ENCODE results near the gene LPP. TPM values are rescaled to one million over a fixed set of nuclear protein-coding genes. Genes with fewer than 3 reads are reported as not detected.
A peak's percentile ranks its signal among the peaks of the same experiment; 100 is the strongest.

LPP gene
- total RNA-seq, 3 donors from 2014 or later (not counting 1 experiment from before 2014, with no cell fraction given): 137 to 163 (median 149) TPM

DNA sequence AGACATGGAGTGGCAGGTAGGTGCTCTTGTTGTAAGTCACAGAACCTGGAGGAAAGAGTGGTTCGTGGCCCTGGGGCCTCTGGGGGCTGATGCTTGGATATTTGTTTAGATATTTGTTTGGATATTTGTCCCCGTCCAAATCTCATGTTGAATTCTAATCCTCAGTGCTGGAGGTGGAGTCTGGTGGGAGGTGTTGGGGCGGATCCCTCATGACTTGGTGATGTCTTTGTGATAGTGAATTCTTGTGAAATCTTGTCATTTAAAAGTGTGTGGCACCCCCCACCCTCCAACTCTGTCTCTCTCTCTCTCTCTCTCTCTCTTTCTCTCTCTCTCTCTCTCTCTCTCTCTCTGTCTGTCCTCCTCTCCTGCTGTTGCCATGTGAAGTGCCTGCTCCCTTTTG lies 122.4 kb downstream of the LPP start:
- Mint-ChIP-seq H3K4me1 (peaks cover 28 to 37% of the 10 kb centered on the region in 2 donors), H3K9me3 (no peaks in the 10 kb centered on the region), H3K36me3 (no peaks in the 10 kb centered on the region), H3K4me3 (no peak overlapping the region), H3K27ac (peak overlapping the region in 1 of 2 donors; percentile 33), H3K27me3 (ENCODE audit: low read depth in 2 of 2) (no peaks in the 10 kb centered on the region)
- Histone ChIP-seq H3K27ac (ENCODE audit: low read length) (no peak overlapping the region), H3K9me3 (ENCODE audit: control insufficient read depth, insufficient read depth, low read length) (no peaks in the 10 kb centered on the region), H3K27me3 (ENCODE audit: control insufficient read depth, insufficient read depth, low read length) (no peaks in the 10 kb centered on the region), H3K36me3 (ENCODE audit: control insufficient read depth, insufficient read depth, low read length) (no peaks in the 10 kb centered on the region), H3K4me3 (ENCODE audit: low read length) (no peak overlapping the region), H3K4me1 (ENCODE audit: control insufficient read depth, insufficient read depth, low read length) (no peaks in the 10 kb centered on the region)
- 100% methylated on average over 2 of the region's 3 CpGs for WGBS (ENCODE audit: insufficient coverage)
- no peak for ATAC-seq
- DNase-seq: no peak
- intact Hi-C loops (cut with micrococcal nuclease): no loop called here
- TF ChIP-seq, protein P1, sequence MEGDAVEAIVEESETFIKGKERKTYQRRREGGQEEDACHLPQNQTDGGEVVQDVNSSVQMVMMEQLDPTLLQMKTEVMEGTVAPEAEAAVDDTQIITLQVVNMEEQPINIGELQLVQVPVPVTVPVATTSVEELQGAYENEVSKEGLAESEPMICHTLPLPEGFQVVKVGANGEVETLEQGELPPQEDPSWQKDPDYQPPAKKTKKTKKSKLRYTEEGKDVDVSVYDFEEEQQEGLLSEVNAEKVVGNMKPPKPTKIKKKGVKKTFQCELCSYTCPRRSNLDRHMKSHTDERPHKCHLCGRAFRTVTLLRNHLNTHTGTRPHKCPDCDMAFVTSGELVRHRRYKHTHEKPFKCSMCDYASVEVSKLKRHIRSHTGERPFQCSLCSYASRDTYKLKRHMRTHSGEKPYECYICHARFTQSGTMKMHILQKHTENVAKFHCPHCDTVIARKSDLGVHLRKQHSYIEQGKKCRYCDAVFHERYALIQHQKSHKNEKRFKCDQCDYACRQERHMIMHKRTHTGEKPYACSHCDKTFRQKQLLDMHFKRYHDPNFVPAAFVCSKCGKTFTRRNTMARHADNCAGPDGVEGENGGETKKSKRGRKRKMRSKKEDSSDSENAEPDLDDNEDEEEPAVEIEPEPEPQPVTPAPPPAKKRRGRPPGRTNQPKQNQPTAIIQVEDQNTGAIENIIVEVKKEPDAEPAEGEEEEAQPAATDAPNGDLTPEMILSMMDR (IDR thresholded peaks at IDR 0.05): no peak

GRCh38 chr3:188278717-188279324 lies 124.9 kb downstream of the LPP start:
- no peaks in the 10 kb centered on the region for H3K27me3 ChIP-seq (ENCODE audit: control insufficient read depth, insufficient read depth, low read length)
- ATAC-seq (no peak), DNase-seq (no peak)
- intact Hi-C loops (cut with micrococcal nuclease): no loop called here
- 81% methylated on average over 6 of the region's 6 CpGs for WGBS (ENCODE audit: insufficient coverage)
- no peaks in the 10 kb centered on the region for H3K27me3 Mint-ChIP-seq (ENCODE audit: low read depth in 2 of 2)
- no peak overlapping the region for H3K27ac ChIP-seq (ENCODE audit: low read length)
- H3K4me1 Mint-ChIP-seq: peaks cover 14 to 32% of the 10 kb centered on the region in 2 donors
- H3K4me1 ChIP-seq (ENCODE audit: control insufficient read depth, insufficient read depth, low read length): no peaks in the 10 kb centered on the region
- peak overlapping the region in 1 of 2 donors; percentile 20 for H3K27ac Mint-ChIP-seq
- H3K9me3 ChIP-seq (ENCODE audit: control insufficient read depth, insufficient read depth, low read length): no peaks in the 10 kb centered on the region
- H3K36me3 ChIP-seq (ENCODE audit: control insufficient read depth, insufficient read depth, low read length): no peaks in the 10 kb centered on the region
- no peaks in the 10 kb centered on the region for H3K36me3 Mint-ChIP-seq
- TF ChIP-seq, protein P1 (IDR thresholded peaks at IDR 0.05): no peak
- no peak overlapping the region for H3K4me3 ChIP-seq (ENCODE audit: low read length)
- no peaks in the 10 kb centered on the region for H3K9me3 Mint-ChIP-seq
- H3K4me3 Mint-ChIP-seq: no peak overlapping the region

DNA sequence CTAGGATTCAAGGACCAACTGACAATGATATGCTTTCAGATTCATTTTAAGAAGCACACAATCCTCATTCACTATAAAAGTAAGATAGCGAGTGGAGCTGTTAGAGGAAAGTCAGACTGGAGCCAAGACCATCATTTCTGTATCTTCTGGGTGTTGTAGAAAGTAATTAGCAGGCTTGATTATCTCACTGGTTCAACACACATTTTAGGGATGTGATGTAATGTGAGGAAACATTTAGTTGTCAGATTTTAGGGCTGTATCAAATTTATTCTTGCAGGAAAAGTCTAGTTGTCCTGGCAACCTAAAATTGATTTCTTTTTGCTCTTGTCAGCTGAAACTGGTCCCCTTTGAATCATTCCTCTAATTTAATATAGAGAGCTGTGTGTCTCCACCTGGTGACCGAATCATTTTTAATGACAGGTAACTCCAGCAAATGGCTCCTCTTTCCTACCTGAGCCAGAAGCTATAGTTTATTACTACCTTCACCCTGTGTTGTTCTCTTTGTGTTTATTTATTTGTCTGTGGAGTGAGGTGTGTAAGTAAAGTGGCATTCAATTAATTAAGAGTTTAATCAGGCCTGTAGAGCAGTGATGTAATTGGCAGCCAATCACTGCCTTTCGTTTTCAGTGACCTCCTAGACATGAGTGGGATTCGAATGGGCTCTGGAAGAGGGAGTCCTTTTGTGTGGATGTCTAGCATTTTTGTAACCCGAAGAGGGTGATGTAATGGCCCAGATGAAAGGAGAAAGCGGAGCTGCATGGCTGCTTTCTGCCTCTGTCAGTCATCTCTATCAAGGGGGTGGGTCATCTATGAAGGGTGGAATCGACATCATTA lies 125.8 kb downstream of the LPP start:
- intact Hi-C loops (cut with micrococcal nuclease): no loop called here
- no peaks in the 10 kb centered on the region for H3K4me1 ChIP-seq (ENCODE audit: control insufficient read depth, insufficient read depth, low read length)
- Mint-ChIP-seq H3K4me1 (peaks cover 8 to 41% of the 10 kb centered on the region in 2 donors), H3K9me3 (no peaks in the 10 kb centered on the region), H3K4me3 (no peak overlapping the region), H3K27me3 (ENCODE audit: low read depth in 2 of 2) (no peaks in the 10 kb centered on the region), H3K36me3 (no peaks in the 10 kb centered on the region), H3K27ac (peak overlapping the region in 1 of 2 donors; percentile 20)
- H3K27me3 ChIP-seq (ENCODE audit: control insufficient read depth, insufficient read depth, low read length): no peaks in the 10 kb centered on the region
- TF ChIP-seq, protein P1 (IDR thresholded peaks at IDR 0.05): no peak
- no peaks in the 10 kb centered on the region for H3K36me3 ChIP-seq (ENCODE audit: control insufficient read depth, insufficient read depth, low read length)
- H3K9me3 ChIP-seq (ENCODE audit: control insufficient read depth, insufficient read depth, low read length): no peaks in the 10 kb centered on the region
- no peak overlapping the region for H3K27ac ChIP-seq (ENCODE audit: low read length)
- H3K4me3 ChIP-seq (ENCODE audit: low read length): no peak overlapping the region
- peak in 1 of 2 donors; percentile 28 for DNase-seq
- ATAC-seq: no peak
- 81% methylated on average over 6 of the region's 7 CpGs for WGBS (ENCODE audit: insufficient coverage)
